ENCODE data around the gene PTGDR. TPM values are rescaled to one million over a fixed set of nuclear protein-coding genes. Genes with fewer than 3 reads are reported as not detected.

Gene PTGDR
- total and polyA plus RNA-seq, 11 donors: 0.33 to 2.5 (median 0.88) TPM

DNA sequence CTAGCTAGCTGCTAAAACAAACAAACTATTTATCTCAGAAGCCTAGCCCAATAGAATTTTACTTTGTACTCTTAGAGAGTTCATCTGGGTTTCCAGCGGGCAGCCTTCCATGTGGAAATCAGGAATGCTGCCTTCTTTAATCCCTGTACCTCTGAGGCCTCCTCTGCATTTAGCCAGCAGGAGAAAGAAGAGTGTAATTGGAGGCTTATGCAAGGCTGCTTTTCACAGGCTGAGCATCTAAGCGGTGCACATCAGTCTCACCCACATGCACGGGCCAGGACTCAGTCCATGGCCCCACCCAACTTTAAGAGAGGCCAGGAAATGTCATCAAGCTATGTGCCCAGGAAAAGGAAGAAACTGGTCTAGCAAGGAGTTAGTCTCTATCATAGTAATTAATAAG, 14.0 kb upstream of the PTGDR start:
- no peaks in the 10 kb centered on the region for H3K36me3 ChIP-seq
- no peaks in the 10 kb centered on the region for H3K27me3 ChIP-seq
- intact Hi-C loops (cut with DNase I): no loop called here
- H3K9me3 ChIP-seq: no peaks in the 10 kb centered on the region
- DNase-seq (no peak), ATAC-seq (no peak)
- H3K4me1 ChIP-seq: no peaks in the 10 kb centered on the region
- no peak overlapping the region for H3K27ac ChIP-seq
- WGBS, 4 donors: 36 to 48% (median 43%) methylated on average over 3 of the region's 3 CpGs
- no peak overlapping the region for H3K4me3 ChIP-seq
- TF ChIP-seq, protein P1, sequence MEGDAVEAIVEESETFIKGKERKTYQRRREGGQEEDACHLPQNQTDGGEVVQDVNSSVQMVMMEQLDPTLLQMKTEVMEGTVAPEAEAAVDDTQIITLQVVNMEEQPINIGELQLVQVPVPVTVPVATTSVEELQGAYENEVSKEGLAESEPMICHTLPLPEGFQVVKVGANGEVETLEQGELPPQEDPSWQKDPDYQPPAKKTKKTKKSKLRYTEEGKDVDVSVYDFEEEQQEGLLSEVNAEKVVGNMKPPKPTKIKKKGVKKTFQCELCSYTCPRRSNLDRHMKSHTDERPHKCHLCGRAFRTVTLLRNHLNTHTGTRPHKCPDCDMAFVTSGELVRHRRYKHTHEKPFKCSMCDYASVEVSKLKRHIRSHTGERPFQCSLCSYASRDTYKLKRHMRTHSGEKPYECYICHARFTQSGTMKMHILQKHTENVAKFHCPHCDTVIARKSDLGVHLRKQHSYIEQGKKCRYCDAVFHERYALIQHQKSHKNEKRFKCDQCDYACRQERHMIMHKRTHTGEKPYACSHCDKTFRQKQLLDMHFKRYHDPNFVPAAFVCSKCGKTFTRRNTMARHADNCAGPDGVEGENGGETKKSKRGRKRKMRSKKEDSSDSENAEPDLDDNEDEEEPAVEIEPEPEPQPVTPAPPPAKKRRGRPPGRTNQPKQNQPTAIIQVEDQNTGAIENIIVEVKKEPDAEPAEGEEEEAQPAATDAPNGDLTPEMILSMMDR (IDR thresholded peaks at IDR 0.05): no peak
- no peak for TF ChIP-seq POLR2A (IDR thresholded peaks at IDR 0.05)

DNA sequence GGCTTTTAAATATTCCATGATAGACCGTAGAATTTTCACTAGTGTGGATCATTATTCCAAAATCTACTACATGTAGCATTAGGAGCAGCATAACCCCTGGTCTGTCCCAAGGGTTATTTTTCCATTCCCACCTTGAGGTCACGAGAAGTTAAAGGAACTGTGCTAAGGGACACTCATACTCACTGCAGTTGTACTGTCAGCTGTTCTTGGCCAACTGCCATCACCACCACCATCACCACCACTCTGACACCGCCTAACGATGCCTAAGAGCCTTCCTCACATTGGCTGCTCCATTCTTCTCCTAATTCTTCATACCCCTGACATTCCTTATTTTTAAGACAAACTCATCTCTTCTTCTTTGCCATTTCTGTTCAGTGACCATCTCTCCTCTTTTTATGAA, 13.4 kb upstream of the PTGDR start:
- no peak overlapping the region for H3K27ac ChIP-seq
- no peaks in the 10 kb centered on the region for H3K4me1 ChIP-seq
- H3K4me3 ChIP-seq: no peak overlapping the region
- 78 to 85% (median 83%) methylated on average over 4 of the region's 4 CpGs for WGBS, 4 donors
- ATAC-seq (no peak), DNase-seq (no peak)
- no peaks in the 10 kb centered on the region for H3K9me3 ChIP-seq
- H3K36me3 ChIP-seq: no peaks in the 10 kb centered on the region
- H3K27me3 ChIP-seq: no peaks in the 10 kb centered on the region
- intact Hi-C loops (cut with DNase I): no loop called here
- TF ChIP-seq, protein P1 (IDR thresholded peaks at IDR 0.05): no peak
- no peak for TF ChIP-seq POLR2A (IDR thresholded peaks at IDR 0.05)

DNA sequence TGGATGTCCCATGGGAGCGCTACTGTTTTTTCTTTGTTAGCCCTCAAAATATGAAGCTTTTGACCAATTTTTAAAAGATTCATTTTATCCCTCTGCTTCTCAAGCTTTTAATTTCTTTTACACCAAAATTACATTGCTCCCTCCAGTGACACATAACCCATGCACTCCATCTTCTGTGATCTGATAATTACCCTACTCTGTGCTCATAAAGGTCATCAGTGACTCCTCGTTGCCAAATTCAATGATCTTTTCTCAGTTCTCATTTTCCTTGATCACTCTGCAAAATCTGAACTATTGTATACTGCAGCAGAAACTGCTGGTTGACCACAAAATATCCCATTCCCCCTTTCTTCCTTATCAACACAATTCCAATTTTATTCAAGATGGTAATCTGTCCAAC, 8.7 kb upstream of the PTGDR start:
- H3K27me3 ChIP-seq: no peaks in the 10 kb centered on the region
- intact Hi-C loops (cut with DNase I): no loop called here
- ATAC-seq (no peak), DNase-seq (no peak)
- TF ChIP-seq, protein P1 (IDR thresholded peaks at IDR 0.05): no peak
- TF ChIP-seq POLR2A (IDR thresholded peaks at IDR 0.05): no peak
- H3K9me3 ChIP-seq: no peaks in the 10 kb centered on the region
- no peak overlapping the region for H3K27ac ChIP-seq
- no peaks in the 10 kb centered on the region for H3K36me3 ChIP-seq
- H3K4me3 ChIP-seq: no peak overlapping the region
- peaks cover 0 to 4% (median 0%) of the 10 kb centered on the region in 12 donors for H3K4me1 ChIP-seq
- 88 to 92% (median 92%) methylated on average over 2 of the region's 2 CpGs for WGBS, 4 donors

DNA sequence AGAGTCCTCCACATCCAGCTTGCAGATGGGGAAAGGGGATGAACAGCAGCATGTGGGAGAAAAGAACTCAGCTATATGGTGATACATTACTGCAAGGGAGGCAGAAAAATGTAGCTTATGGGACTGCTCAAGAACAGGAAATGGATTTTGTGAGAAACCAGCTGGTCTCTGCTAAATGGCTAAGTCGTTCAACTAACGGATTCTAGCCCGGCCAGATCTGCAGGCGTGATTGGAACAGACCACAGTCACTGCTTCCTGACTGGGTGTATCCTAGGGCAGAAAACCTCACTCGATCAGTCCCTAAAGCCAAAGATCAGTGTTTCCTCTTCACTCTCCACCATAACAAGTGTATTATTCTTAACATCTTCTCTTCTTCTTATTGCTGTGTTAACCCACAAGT, 8.1 kb upstream of the PTGDR start:
- no peak for TF ChIP-seq POLR2A (IDR thresholded peaks at IDR 0.05)
- intact Hi-C loops (cut with DNase I): no loop called here
- 37 to 42% (median 40%) methylated on average over 5 of the region's 5 CpGs for WGBS, 4 donors
- Histone ChIP-seq H3K4me3 (no peak overlapping the region), H3K4me1 (peaks cover 0 to 4% (median 0%) of the 10 kb centered on the region in 12 donors), H3K36me3 (no peaks in the 10 kb centered on the region), H3K9me3 (no peaks in the 10 kb centered on the region), H3K27me3 (no peaks in the 10 kb centered on the region), H3K27ac (no peak overlapping the region)
- no peak for ATAC-seq
- DNase-seq: no peak

DNA sequence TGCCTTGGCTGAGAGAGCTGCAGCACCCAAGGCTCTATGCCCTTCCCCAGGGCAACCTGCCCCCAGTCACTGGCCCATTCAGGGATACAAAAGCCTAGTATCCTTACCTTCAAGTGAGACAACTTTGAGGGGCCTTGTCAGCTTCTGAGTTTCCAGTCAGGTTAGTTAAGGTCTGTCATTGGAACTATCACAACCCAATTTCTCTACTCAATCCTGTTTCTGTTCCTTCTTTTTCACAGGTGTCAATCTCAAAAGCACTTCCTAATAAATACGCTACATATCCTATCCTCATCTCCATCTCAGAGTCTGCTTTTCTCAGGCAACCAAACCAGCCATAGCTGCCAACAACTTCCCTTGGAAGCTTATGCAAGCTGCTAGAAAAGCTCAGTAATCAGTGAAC, 4.9 kb upstream of the PTGDR start:
- ATAC-seq: no peak
- H3K27me3 ChIP-seq: peaks cover 0 to 11% (median 1%) of the 10 kb centered on the region in 9 donors
- peaks cover 0 to 29% (median 8%) of the 10 kb centered on the region in 12 donors for H3K4me1 ChIP-seq
- DNase-seq: no peak
- no peak for TF ChIP-seq POLR2A (IDR thresholded peaks at IDR 0.05)
- TF ChIP-seq, protein P1 (IDR thresholded peaks at IDR 0.05): no peak
- no peak overlapping the region for H3K27ac ChIP-seq
- WGBS, 4 donors: 88 to 97% (median 93%) methylated on average over 1 of the region's 1 CpG
- H3K36me3 ChIP-seq: no peaks in the 10 kb centered on the region
- no peak overlapping the region for H3K4me3 ChIP-seq
- H3K9me3 ChIP-seq: no peaks in the 10 kb centered on the region
- intact Hi-C loops (cut with DNase I): loop anchor here in 2 of 10 donors (10.0 kb wide), 2 partner anchors 118 to 268 kb away; no protein-coding TSS in a partner anchor

All from heart left ventricle (tissue), 16 donors.